Esophagus (tissue), 2 donors: ENCODE results near the gene GALR3. TPM values are rescaled to one million over a fixed set of nuclear protein-coding genes. Genes with fewer than 3 reads are reported as not detected.

Source experiments
- H3K27ac ChIP-seq, 2 donors: one replicate each; pipeline ENCODE4 v1.5.1; 2013; ENCODE audit warnings: low read depth in 2 of 2, mild to moderate bottlenecking in 2 of 2, inconsistent platforms in 1 of 2, low read length in 1 of 2, moderate library complexity in 1 of 2
- H3K27me3 ChIP-seq, 2 donors: one replicate each; pipeline ENCODE4 v1.6.1; 2013; ENCODE audit warnings: low read length in 2 of 2, control low read depth in 1 of 2, mild to moderate bottlenecking in 1 of 2; ENCODE audit not compliant: insufficient read depth in 2 of 2, control insufficient read depth in 1 of 2
- H3K36me3 ChIP-seq, 2 donors: one replicate each; pipeline ENCODE4 v1.6.1; 2013; ENCODE audit warnings: low read length in 1 of 2; ENCODE audit not compliant: control insufficient read depth in 2 of 2, insufficient read depth in 2 of 2
- H3K4me1 ChIP-seq, 2 donors: one replicate each; pipeline ENCODE4 v1.6.1; 2013; ENCODE audit warnings: low read length in 1 of 2; ENCODE audit not compliant: control insufficient read depth in 2 of 2, insufficient read depth in 2 of 2
- H3K4me3 ChIP-seq, 2 donors: one replicate each; pipeline ENCODE4 v1.5.1; 2013; ENCODE audit warnings: low read length in 2 of 2, mild to moderate bottlenecking in 2 of 2, low read depth in 1 of 2, moderate library complexity in 1 of 2
- H3K9me3 ChIP-seq, 2 donors: one replicate each; pipeline ENCODE4 v1.6.1; 2013; ENCODE audit warnings: mild to moderate bottlenecking in 2 of 2, low read depth in 1 of 2, low read length in 1 of 2, moderate library complexity in 1 of 2; ENCODE audit not compliant: control insufficient read depth in 2 of 2, insufficient read depth in 1 of 2
- WGBS, 2 donors: extraction: QIAGEN DNeasy Blood & Tissue Kit; methylation state at CpG; one replicate each; pipeline ENCODE4 v1.1.7; 2013; 5-methylcytosine and 5-hydroxymethylcytosine counted together
- polyA plus RNA-seq, 2 donors: library from polyadenylated mRNA; stranded (reverse); fragments of 200-250 nt; gene quantifications; one replicate each; pipeline ENCODE4 v1.2.3, GENCODE V29; 2013
- donor health status: healthy with polysubstance abuse.
- donor health status: Bipolar disorder and iron deficiency.

GALR3 gene
- polyA plus RNA-seq, 2 donors = 0.02 TPM; not detected in 1

- Histone ChIP-seq H3K36me3 (peaks cover 24 to 46% of the 10 kb centered on the region in 2 donors), H3K9me3 (no peaks in the 10 kb centered on the region)
- WGBS, 2 donors = 93 to 94% methylated on average over 16 of the region's 16 CpGs
These were observed 9.1 kb downstream of the GALR3 start for GRCh38 chr22:37832022-37832857.

GRCh38 chr22:37842015-37842793 is 19.0 kb downstream of the GALR3 start:
- Histone ChIP-seq H3K4me1 (peaks cover 0 to 4% of the 10 kb centered on the region in 2 donors), H3K27me3 (no peaks in the 10 kb centered on the region), H3K27ac (no peak overlapping the region), H3K9me3 (no peaks in the 10 kb centered on the region), H3K36me3 (peaks cover 4 to 12% of the 10 kb centered on the region in 2 donors), H3K4me3 (no peak overlapping the region)
- WGBS, 2 donors = 69 to 85% methylated on average over 10 of the region's 10 CpGs

More at GRCh38 chr22:37832022-37832857, 9.1 kb downstream of the GALR3 start:
- no peaks in the 10 kb centered on the region for H3K27me3 ChIP-seq
- no peaks in the 10 kb centered on the region for H3K4me1 ChIP-seq
- no peak overlapping the region for H3K4me3 ChIP-seq
- H3K27ac ChIP-seq = no peak overlapping the region

GRCh38 chr22:37843741-37844089 is 20.5 kb downstream of the GALR3 start:
- WGBS, 2 donors = 0 to 1% methylated on average over 14 to 46 of the region's 46 CpGs
- Histone ChIP-seq H3K4me3 (peak overlapping the region; percentile 75 to 96), H3K4me1 (peaks cover 0 to 4% of the 10 kb centered on the region in 2 donors), H3K36me3 (peaks cover 0 to 5% of the 10 kb centered on the region in 2 donors), H3K9me3 (no peaks in the 10 kb centered on the region), H3K27ac (peak overlapping the region; percentile 94 to 97), H3K27me3 (no peaks in the 10 kb centered on the region)

- WGBS, 2 donors = 80 to 92% methylated on average over 6 of the region's 6 CpGs
- peaks cover 0 to 5% of the 10 kb centered on the region in 2 donors for H3K4me1 ChIP-seq
- no peaks in the 10 kb centered on the region for H3K27me3 ChIP-seq
- peak overlapping the region in 1 of 2 donors; percentile 75 for H3K4me3 ChIP-seq
- H3K27ac ChIP-seq = peak overlapping the region; percentile 74 to 80
- no peaks in the 10 kb centered on the region for H3K9me3 ChIP-seq
- H3K36me3 ChIP-seq = peaks cover 0 to under 1% of the 10 kb centered on the region in 2 donors
These were observed 21.7 kb downstream of the GALR3 start for GRCh38 chr22:37844904-37845329.

- no peaks in the 10 kb centered on the region for H3K9me3 ChIP-seq
- WGBS, 2 donors = 94 to 95% methylated on average over 2 of the region's 2 CpGs
- peaks cover 0 to 6% of the 10 kb centered on the region in 2 donors for H3K4me1 ChIP-seq
- no peaks in the 10 kb centered on the region for H3K27me3 ChIP-seq
- H3K4me3 ChIP-seq = no peak overlapping the region
- H3K27ac ChIP-seq = no peak overlapping the region
- peaks cover 0 to 2% of the 10 kb centered on the region in 2 donors for H3K36me3 ChIP-seq
These were observed 23.3 kb downstream of the GALR3 start for GRCh38 chr22:37846433-37846832.

- Histone ChIP-seq H3K27me3 (no peaks in the 10 kb centered on the region), H3K27ac (peak overlapping the region; percentile 91 to 95), H3K4me1 (peaks cover 0 to 3% of the 10 kb centered on the region in 2 donors), H3K4me3 (peak overlapping the region; percentile 81 to 95), H3K36me3 (peaks cover 2 to 10% of the 10 kb centered on the region in 2 donors), H3K9me3 (no peaks in the 10 kb centered on the region)
- 34% methylated on average over 27 of the region's 27 CpGs for WGBS, 2 donors
These were observed 25.5 kb downstream of the GALR3 start for GRCh38 chr22:37848587-37849088.

- H3K9me3 ChIP-seq = no peaks in the 10 kb centered on the region
- H3K27ac ChIP-seq = peak within 1 kb of the TSS; percentile 91 to 95
- H3K4me1 ChIP-seq = peaks cover 0 to 3% of the 10 kb centered on the region in 2 donors
- no peaks in the 10 kb centered on the region for H3K27me3 ChIP-seq
- H3K36me3 ChIP-seq = peaks cover 2 to 13% of the 10 kb centered on the region in 2 donors
- WGBS, 2 donors = 0 to 1% methylated on average over 49 of the region's 49 CpGs
- peak within 1 kb of the TSS; percentile 81 to 95 for H3K4me3 ChIP-seq
These were observed 26.0 kb downstream of the GALR3 start, which contains the start of gene EIF3L for GRCh38 chr22:37849089-37849751. EIF3L (plus strand) TSS chr22:37849419; CDS start chr22:37849450, 31 bp downstream.

- H3K4me1 ChIP-seq = peaks cover 0 to 3% of the 10 kb centered on the region in 2 donors
These were observed 27.6 kb downstream of the GALR3 start for GRCh38 chr22:37850801-37851200.

GRCh38 chr22:37852418-37852817 is 29.2 kb downstream of the GALR3 start:
- 71 to 87% methylated on average over 5 of the region's 5 CpGs for WGBS, 2 donors
- no peaks in the 10 kb centered on the region for H3K27me3 ChIP-seq
- peaks cover 0 to 3% of the 10 kb centered on the region in 2 donors for H3K4me1 ChIP-seq
- H3K4me3 ChIP-seq = no peak overlapping the region
- no peaks in the 10 kb centered on the region for H3K9me3 ChIP-seq
- peaks cover 2 to 25% of the 10 kb centered on the region in 2 donors for H3K36me3 ChIP-seq
- H3K27ac ChIP-seq = no peak overlapping the region

More at GRCh38 chr22:37850801-37851200, 27.6 kb downstream of the GALR3 start:
- no peaks in the 10 kb centered on the region for H3K9me3 ChIP-seq
- H3K4me3 ChIP-seq = no peak overlapping the region
- no peaks in the 10 kb centered on the region for H3K27me3 ChIP-seq
- WGBS, 2 donors = 70 to 75% methylated on average over 4 of the region's 4 CpGs
- H3K27ac ChIP-seq = no peak overlapping the region
- peaks cover 2 to 21% of the 10 kb centered on the region in 2 donors for H3K36me3 ChIP-seq
